H54 (cell line): Measurements from ENCODE around the gene MRGPRD.

Source experiments
- DNase-seq: peaks from one replicate; pipeline ENCODE4 v3.0.0; 2011; ENCODE audit warnings: low spot score, mixed read lengths; ENCODE audit not compliant: insufficient read length
- FAIRE-seq: peaks from 3 replicates; lab custom pipeline; 2011; peaks lifted over from hg19 to GRCh38; lab: Jason Lieb, UNC
- POLR2A ChIP-seq: IDR thresholded peaks from 2 replicates; pipeline ENCODE4 v1.6.1; 2011; ENCODE audit warnings: low read depth, mild to moderate bottlenecking, low read length

Gene MRGPRD

GRCh38 chr11:68946416-68947090 is 34.2 kb downstream of the MRGPRD start:
- no peak for FAIRE-seq
- peak; percentile 79 for DNase-seq
- no peak for TF ChIP-seq POLR2A

- no peak for FAIRE-seq
- no peak for TF ChIP-seq POLR2A
- DNase-seq: no peak
Observed at GRCh38 chr11:68942751-68943271, 38.0 kb downstream of the MRGPRD start.

DNA sequence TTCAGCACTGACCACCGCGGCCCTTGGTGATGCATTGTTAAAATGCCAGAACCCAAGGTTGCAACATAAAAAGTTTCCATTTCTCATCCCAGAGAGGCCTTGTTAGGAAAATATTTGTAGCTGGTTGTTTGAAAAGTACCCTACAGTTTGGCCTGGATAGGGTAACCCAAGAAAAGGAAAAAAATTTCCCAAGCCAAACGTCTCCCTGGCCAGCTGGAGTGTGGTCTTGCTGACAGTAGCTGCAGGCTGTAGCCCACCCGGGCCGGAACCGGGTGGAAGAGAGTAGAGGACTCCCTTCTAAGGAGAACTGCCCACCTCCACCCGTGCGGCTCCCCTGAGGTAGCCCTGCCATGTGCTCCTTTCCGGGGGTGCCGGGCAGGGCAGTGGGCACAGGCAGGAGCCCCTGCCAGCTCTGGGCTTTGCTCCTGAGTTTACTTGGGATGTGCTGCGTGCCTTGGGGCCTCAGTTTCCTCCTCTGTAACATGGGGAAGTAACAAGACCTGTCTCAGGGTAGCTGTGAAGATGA is 38.6 kb downstream of the MRGPRD start:
- FAIRE-seq (no peak), DNase-seq (no peak)
- no peak for TF ChIP-seq POLR2A

DNA sequence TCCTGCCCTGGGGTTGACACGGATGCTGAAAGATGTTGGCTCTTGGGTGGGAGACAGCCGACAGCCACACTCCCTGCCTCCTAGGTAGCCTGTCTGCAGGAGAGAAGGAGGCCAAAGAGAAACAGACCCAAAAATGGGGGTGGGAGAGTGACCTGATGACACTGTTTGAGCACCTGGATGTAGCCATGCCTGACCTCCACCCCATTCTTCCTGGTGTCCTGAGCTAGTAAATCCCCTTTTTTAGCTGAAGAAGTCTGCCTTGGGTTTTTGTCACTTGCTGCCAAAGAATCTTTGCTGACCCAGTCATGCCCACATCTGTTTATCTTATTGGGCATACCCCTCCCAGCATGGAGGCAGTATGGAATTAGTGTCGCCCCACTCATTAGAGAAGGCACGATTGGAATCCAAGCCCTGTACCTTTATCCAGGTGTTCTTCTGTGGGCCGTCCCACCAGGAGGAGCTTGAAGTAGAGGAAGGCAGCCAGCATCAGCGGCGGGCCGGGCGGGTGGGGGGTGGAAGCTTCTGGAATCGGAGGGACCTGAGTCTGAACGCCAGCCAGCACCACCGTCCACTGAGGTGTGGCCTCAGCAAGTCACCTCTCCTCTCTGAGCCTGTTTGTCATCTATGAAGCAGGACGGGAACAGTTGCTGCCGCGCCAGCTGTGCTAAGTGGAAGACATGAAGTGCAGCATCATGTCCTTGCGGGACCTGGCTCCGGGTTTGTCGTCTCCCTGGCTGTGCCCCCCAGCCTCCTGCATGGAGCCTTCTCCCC is 39.3 kb downstream of the MRGPRD start:
- FAIRE-seq: no peak
- no peak for DNase-seq
- no peak for TF ChIP-seq POLR2A

- no peak for TF ChIP-seq POLR2A
- DNase-seq (no peak), FAIRE-seq (no peak)
Observed at GRCh38 chr11:68940651-68941323, 40.0 kb downstream of the MRGPRD start.

- DNase-seq (no peak), FAIRE-seq (no peak)
- TF ChIP-seq POLR2A: no peak
Observed at GRCh38 chr11:68939583-68940555, 40.9 kb downstream of the MRGPRD start.

- no peak for TF ChIP-seq POLR2A
- DNase-seq (no peak), FAIRE-seq (no peak)
Observed at GRCh38 chr11:68938816-68939582, 41.8 kb downstream of the MRGPRD start.

DNA sequence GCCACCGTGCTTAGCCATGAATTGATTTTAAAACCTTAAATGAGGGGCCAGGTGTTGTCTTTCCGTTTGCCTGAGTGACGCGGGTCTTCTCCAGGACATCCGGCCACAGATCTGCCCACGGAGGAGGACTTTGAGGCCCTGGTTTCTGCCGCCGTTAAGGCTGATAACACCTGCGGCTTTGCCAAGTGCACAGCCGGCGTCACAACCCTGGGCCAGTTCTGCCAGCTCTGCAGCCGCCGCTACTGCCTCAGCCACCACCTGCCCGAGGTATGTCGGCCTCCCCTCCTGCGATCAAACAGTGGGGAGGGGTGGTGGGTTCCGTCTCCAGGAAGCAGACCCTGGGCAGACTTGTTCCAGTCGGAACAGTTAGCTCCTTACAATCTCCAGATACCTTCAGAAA is 42.7 kb downstream of the MRGPRD start:
- no peak for TF ChIP-seq POLR2A
- no peak for DNase-seq
- no peak for FAIRE-seq

DNA sequence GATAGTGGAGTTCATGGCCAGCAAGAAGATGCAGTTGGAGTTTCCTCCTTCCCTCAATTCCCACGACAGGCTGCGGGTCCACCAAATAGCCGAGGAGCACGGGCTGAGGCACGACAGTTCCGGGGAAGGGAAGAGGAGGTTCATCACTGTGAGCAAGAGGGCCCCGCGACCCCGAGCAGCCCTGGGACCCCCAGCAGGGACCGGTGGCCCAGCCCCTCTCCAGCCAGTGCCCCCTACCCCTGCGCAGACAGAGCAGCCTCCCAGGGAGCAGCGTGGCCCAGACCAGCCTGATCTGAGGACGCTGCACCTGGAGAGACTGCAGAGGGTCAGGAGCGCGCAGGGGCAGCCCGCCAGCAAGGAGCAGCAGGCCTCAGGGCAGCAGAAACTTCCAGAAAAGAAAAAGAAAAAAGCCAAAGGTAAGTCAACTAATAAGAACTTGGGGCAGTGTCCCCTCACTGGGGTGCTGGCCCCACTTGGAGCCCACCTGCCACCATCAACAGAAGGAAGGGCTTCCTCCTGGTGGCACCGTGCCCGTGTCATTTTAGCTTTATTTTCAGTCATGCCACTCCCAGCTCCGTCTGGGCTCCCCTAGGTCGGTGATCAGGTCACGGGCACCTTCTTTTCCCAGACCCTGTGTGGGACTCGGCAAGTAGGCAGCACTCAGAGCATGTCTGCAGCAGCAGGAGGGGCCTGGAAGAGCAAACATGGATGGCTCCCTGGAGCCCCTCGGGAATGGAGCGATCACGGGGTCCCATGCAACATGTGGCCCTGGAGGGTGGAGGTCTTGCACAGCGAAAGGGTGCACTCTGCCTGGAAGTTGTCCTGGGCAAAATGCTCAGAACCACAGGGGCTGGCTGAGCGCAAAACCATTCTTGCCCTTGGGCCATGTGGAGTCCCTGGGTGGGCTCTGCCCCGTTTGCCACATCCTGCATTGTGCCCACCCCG is 43.8 kb downstream of the MRGPRD start:
- no peak for TF ChIP-seq POLR2A
- FAIRE-seq: no peak
- no peak for DNase-seq

- DNase-seq (no peak), FAIRE-seq (no peak)
- no peak for TF ChIP-seq POLR2A
Observed at GRCh38 chr11:68936358-68936636, 44.5 kb downstream of the MRGPRD start.

DNA sequence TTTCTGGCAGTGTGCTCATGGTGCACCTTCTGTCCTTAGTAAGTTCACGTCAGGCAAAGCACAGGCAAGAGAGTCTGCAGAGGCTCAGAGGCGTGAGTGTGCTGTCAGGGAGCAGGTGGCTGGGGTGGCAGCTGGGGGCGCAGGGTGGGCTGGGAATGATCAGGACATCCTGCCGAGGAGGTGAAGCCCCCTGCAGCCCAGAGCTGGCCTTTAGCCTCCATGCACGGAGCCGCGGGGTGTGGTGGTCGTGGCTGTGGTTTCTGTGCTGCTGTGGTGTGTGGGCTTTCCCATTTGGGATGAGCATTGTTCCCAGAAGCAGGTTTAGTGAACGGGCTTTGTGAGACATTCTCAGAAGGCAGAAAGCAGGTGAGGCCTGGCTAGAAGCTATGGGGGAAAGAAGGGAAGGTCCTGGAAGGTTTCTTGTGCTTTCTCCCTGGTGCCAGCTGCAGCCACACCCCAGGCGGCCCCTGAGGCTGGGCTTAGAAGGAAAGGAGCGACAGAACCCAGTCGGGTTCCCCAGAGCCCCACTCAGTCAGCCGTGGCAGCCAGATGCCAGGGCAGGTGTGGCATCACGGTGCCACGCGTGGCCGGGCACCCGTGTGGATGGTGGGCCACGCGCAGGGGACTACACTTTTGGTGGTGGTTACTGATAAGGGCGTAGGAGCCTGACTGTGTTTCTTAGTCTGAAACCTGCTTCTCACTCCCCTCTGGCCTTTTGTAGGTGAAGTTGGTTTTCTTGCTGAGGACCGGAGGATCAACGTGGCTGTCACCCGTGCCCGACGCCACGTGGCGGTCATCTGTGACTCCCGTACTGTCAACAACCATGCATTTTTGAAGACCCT is 45.0 kb downstream of the MRGPRD start:
- no peak for FAIRE-seq
- DNase-seq: no peak

More for the DNA sequence above, 45.0 kb downstream of the MRGPRD start:
- no peak for TF ChIP-seq POLR2A
